Measurements from ENCODE around the gene PRKG1.
"Not testable (repeated sequence)": the region's sequence is repeated elsewhere in the genome, so short reads cannot be mapped to it uniquely, and the experiment has no call there.

Gene PRKG1

DNA sequence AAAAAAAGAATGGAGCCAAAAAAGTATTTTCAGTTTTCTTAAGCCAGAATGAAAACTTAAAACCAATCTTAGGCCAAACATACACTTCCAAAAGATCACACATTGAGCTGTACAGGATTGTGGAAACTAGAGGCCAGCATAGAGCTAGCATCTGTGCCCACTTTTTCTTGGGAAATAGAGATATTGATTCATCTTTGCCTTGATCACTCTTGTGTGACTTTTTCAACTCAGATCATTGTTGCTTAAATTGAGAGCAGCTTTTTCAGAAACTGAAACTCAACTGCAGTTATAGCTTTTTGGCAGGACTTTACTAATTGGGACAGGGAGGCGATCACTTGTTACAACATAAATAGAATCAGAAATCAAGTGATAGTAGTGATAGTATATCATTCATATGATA lies 132.2 kb downstream of the PRKG1 start:
- Histone ChIP-seq H3K4me2 (ENCODE audit: low read length) (no peak overlapping the region), H3K4me1 (ENCODE audit: control insufficient read depth, low read length) (no peaks in the 10 kb centered on the region), H3K36me3 (ENCODE audit: control insufficient read depth, low read length) (no peaks in the 10 kb centered on the region), H3K27ac (ENCODE audit: low read depth, low read length) (no peak overlapping the region), H3F3A (ENCODE audit: control insufficient read depth, insufficient read depth) (no peaks in the 10 kb centered on the region), H3K79me2 (ENCODE audit: control insufficient read depth, low read length) (no peaks in the 10 kb centered on the region), H4K20me1 (ENCODE audit: control insufficient read depth, insufficient read depth, low read depth, low read length) (no peaks in the 10 kb centered on the region), H3K27me3 (ENCODE audit: control insufficient read depth, low read length) (no peaks in the 10 kb centered on the region; the same call in 1 of the 2 replicates), H3K9me2 (replicated peaks; ENCODE audit: control insufficient read depth, low read length) (no peaks in the 10 kb centered on the region), H3K4me3 (ENCODE audit: low read length) (no peak overlapping the region), H3K9me3 (ENCODE audit: control insufficient read depth, insufficient read depth, low read length) (no peaks in the 10 kb centered on the region)
- TF ChIP-seq, protein P1, sequence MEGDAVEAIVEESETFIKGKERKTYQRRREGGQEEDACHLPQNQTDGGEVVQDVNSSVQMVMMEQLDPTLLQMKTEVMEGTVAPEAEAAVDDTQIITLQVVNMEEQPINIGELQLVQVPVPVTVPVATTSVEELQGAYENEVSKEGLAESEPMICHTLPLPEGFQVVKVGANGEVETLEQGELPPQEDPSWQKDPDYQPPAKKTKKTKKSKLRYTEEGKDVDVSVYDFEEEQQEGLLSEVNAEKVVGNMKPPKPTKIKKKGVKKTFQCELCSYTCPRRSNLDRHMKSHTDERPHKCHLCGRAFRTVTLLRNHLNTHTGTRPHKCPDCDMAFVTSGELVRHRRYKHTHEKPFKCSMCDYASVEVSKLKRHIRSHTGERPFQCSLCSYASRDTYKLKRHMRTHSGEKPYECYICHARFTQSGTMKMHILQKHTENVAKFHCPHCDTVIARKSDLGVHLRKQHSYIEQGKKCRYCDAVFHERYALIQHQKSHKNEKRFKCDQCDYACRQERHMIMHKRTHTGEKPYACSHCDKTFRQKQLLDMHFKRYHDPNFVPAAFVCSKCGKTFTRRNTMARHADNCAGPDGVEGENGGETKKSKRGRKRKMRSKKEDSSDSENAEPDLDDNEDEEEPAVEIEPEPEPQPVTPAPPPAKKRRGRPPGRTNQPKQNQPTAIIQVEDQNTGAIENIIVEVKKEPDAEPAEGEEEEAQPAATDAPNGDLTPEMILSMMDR (IDR thresholded peaks at IDR 0.05; ENCODE audit: low read depth, low read length, poor library complexity, severe bottlenecking): no peak
- no peak for TF ChIP-seq EZH2phosphoT487 (IDR thresholded peaks at IDR 0.05; ENCODE audit: borderline replicate concordance, low read length)

DNA sequence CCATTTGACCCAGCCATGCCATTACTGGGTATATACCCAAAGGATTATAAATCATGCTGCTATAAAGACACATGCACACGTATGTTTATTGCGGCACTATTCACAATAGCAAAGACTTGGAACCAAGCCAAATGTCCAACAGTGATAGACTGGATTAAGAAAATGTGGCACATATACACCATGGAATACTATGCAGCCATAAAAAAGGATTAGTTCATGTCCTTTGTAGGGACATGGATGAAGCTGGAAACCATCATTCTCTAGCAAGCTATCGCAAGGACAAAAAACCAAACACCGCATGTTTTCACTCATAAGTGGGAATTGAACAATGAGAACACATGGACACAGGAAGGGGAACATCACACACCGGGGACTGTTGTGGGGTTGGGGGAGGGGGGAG lies 138.7 kb downstream of the PRKG1 start:
- H3K4me2 ChIP-seq (ENCODE audit: low read length); H4K20me1 ChIP-seq (ENCODE audit: control insufficient read depth, insufficient read depth, low read depth, low read length); H3F3A ChIP-seq (ENCODE audit: control insufficient read depth, insufficient read depth); H3K36me3 ChIP-seq (ENCODE audit: control insufficient read depth, low read length); H3K9me2 ChIP-seq (replicated peaks; ENCODE audit: control insufficient read depth, low read length); H3K79me2 ChIP-seq (ENCODE audit: control insufficient read depth, low read length); H3K4me1 ChIP-seq (ENCODE audit: control insufficient read depth, low read length); H3K4me3 ChIP-seq (ENCODE audit: low read length); H3K27ac ChIP-seq (ENCODE audit: low read depth, low read length); H3K27me3 ChIP-seq (ENCODE audit: control insufficient read depth, low read length); H3K9me3 ChIP-seq (ENCODE audit: control insufficient read depth, insufficient read depth, low read length): not testable (repeated sequence)

DNA sequence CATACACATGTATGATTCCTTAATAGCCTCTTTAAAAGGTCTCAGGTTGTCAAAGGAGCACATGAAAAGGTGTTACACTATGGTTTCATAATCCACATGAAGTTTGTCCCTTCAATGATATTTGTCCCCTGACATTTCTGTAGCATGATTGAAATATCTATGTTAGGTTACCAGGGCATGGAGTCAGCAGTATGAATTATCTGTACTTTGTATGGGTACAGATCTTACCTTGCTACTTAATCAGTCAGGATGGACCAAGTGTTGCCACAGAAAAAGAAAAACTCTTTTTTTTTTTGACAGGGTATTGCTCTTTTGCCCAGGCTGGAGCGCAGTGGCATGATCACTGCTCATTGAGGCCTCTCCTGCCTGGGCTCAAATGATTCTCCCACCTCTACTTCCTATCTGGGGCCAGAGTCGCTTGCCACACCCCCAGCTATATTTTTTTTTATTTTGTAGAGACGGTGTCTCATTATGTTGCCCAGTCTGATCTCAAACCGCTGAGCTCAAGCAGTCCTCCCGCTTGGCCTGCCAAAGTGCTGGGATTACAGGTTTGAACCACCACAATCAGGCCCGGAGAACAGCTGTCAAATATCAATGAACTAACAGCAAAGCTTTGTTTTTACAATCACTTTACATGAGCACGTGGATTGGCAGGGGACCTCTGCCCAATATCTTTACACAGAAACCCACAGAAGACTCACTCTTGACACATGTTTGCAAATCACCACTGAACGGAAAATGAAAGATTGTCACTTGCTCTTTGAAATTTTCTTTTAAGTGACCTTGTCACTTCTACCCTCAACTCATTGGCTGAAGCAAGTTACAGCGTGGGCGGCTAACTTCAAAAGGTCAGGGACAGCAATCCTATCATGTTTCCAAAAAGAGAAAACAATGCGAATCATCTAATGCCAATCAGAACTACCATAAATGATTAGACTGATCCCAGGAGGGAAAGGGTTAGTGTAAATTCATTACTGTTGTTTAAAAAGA lies 140.2 kb downstream of the PRKG1 start:
- no peaks in the 10 kb centered on the region for H3K36me3 ChIP-seq (ENCODE audit: control insufficient read depth, low read length)
- no peak overlapping the region for H3K4me2 ChIP-seq (ENCODE audit: low read length)
- H3K79me2 ChIP-seq (ENCODE audit: control insufficient read depth, low read length): no peaks in the 10 kb centered on the region
- H3K27me3 ChIP-seq (ENCODE audit: control insufficient read depth, low read length): no peaks in the 10 kb centered on the region
- H3K4me1 ChIP-seq (ENCODE audit: control insufficient read depth, low read length): no peaks in the 10 kb centered on the region
- H3K4me3 ChIP-seq (ENCODE audit: low read length): no peak overlapping the region
- TF ChIP-seq, protein P1 (IDR thresholded peaks at IDR 0.05; ENCODE audit: low read depth, low read length, poor library complexity, severe bottlenecking): no peak
- no peak for TF ChIP-seq EZH2phosphoT487 (IDR thresholded peaks at IDR 0.05; ENCODE audit: borderline replicate concordance, low read length)
- no peak overlapping the region for H3K27ac ChIP-seq (ENCODE audit: low read depth, low read length)
- H3K9me2 ChIP-seq (replicated peaks; ENCODE audit: control insufficient read depth, low read length): no peaks in the 10 kb centered on the region
- no peaks in the 10 kb centered on the region for H3K9me3 ChIP-seq (ENCODE audit: control insufficient read depth, insufficient read depth, low read length)
- H4K20me1 ChIP-seq (ENCODE audit: control insufficient read depth, insufficient read depth, low read depth, low read length): no peaks in the 10 kb centered on the region
- no peaks in the 10 kb centered on the region for H3F3A ChIP-seq (ENCODE audit: control insufficient read depth, insufficient read depth)
